PC-3 (cell line): ENCODE data around the gene AACS.

Experiments
- CTCF ChIP-seq: fragments of 300-600 bp; sonication (generic); conservative IDR thresholded peaks from 2 replicates; pipeline ENCODE4 v1.5.1; 2017; ENCODE audit warnings: antibody characterized with exemption, low read depth, mild to moderate bottlenecking, low read length
- EZH2phosphoT487 ChIP-seq: fragments of 300-600 bp; sonication (generic); IDR thresholded peaks from 2 replicates; pipeline ENCODE4 v1.6.1; 2018; ENCODE audit warnings: mild to moderate bottlenecking, antibody characterized with exemption, low read length, borderline replicate concordance

GRCh38 chr12:125079084-125079483 lies 13.8 kb downstream of the AACS start:
- TF ChIP-seq CTCF (no peak), EZH2phosphoT487 (no peak)
